GM12864 (cell line): ENCODE measurements around the gene TBPL2.

ENCODE experiments used
- DNase-seq: peaks from one replicate; pipeline ENCODE4 v3.0.0-alpha.2; 2011; ENCODE audit warnings: low read depth
- H3K4me3 ChIP-seq: 2 replicates; pipeline ENCODE4 v1.5.1; 2011; ENCODE audit warnings: mild to moderate bottlenecking, low read depth, low read length, control low read depth
- TF ChIP-seq, protein P1 (sequence below): IDR thresholded peaks from 2 replicates; pipeline ENCODE4 v1.5.1; 2011; ENCODE audit warnings: low read depth, mild to moderate bottlenecking, moderate library complexity, low read length, control low read depth, inconsistent platforms; ENCODE audit errors: missing control alignments

TBPL2 gene

DNA sequence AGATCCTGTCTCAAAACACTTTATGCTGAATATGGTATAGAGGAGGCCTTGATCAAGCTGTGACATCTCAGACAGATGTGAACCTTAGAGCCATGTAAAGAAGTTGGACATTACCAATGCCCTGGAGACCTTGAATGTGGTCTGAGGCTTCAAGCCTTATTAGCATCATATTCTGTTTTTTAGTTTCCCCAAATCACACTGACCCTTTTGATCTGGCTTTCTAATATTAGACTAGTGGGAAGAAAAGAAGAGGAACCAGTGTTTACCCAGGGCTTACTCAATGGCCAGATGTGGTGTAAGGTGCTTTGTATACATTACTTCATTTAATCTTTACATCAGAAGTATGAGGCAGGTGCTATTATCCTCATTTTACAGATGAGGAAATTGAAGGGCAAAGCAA lies 10.6 kb upstream of the TBPL2 start:
- TF ChIP-seq, protein P1, sequence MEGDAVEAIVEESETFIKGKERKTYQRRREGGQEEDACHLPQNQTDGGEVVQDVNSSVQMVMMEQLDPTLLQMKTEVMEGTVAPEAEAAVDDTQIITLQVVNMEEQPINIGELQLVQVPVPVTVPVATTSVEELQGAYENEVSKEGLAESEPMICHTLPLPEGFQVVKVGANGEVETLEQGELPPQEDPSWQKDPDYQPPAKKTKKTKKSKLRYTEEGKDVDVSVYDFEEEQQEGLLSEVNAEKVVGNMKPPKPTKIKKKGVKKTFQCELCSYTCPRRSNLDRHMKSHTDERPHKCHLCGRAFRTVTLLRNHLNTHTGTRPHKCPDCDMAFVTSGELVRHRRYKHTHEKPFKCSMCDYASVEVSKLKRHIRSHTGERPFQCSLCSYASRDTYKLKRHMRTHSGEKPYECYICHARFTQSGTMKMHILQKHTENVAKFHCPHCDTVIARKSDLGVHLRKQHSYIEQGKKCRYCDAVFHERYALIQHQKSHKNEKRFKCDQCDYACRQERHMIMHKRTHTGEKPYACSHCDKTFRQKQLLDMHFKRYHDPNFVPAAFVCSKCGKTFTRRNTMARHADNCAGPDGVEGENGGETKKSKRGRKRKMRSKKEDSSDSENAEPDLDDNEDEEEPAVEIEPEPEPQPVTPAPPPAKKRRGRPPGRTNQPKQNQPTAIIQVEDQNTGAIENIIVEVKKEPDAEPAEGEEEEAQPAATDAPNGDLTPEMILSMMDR: no peak
- no peak overlapping the region for H3K4me3 ChIP-seq
- no peak for DNase-seq

DNA sequence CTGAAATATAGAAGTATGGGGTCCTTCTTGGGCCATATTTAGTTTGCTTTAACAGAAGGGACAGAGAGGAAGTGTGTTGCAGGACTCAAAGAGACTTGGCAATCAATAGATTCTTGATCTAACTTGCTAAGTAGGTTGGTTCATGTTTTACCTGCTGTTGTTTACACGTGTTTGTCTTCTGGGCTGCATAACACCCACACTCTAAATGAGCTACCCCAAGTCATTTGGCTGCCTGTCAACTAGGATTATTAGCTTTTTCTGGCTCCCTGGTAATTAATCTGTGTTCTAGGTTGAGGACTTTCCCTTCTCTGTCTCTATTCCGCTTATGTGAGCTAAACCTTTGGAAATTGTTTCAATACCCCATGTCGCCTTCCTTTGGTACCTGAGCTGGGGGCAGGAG lies 10.1 kb upstream of the TBPL2 start:
- no peak overlapping the region for H3K4me3 ChIP-seq
- TF ChIP-seq, protein P1: no peak
- no peak for DNase-seq

DNA sequence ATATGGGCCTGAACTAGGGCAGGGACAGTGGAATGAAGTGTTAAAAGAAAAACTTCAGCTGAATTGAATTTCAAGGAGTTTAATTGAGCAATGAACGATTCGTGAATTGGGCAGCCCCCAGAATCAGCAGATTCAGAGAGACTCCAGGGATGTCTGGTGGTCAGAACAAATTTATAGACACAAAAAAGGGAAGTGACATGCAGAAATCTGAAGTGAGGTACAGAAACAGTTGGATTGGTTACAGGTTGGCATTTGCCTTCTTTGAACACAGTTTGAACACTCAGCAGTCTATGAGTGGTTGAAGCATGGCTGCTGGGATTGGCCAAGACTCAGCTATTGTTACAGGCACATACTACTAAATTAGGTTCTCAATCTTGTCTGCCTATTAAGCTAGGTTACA lies 9.7 kb upstream of the TBPL2 start:
- no peak for DNase-seq
- TF ChIP-seq, protein P1: no peak
- no peak overlapping the region for H3K4me3 ChIP-seq

DNA sequence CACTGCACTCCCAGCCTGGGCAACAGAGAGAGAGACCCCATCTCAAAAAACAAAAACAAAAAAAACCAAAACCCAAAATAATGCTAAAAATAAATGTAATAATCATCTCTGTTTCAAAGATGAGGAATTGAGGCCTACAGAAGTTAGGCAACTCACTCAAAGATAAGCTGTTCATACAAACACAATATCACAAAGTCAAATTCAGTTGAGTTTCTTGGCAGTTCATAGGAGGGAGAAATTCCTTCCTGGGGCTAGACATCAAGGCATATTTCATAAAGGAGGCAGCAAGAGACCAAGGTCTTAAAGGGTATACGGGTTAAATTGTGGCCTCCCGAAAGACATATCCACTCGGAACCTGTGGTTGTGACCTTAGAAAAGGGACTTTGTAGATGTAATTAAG lies 8.7 kb upstream of the TBPL2 start:
- no peak for DNase-seq
- TF ChIP-seq, protein P1: no peak
- no peak overlapping the region for H3K4me3 ChIP-seq

DNA sequence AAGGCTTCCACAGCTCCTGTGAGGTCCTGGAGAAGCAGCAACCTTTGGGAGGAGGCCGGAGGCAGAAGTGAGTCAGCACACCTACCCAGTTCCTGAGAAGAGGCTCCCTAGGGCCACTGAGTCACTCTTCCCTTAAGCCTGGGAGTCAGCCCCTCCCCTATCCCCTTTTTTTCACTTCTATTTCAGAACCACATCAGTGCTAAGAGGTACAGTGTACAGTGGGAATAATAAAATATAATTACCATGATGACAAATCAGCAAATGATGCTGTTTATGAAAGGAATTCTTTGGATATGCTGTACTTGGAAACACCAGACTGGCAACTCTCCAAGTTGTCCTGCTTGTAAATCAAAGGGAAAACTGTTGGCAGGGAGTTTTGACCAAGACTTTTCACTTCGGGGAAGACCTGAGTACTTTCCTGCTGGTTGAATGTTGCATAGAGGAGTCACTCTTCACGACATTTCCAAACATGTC lies 7.8 kb upstream of the TBPL2 start:
- TF ChIP-seq, protein P1: no peak
- no peak overlapping the region for H3K4me3 ChIP-seq
- DNase-seq: no peak

DNA sequence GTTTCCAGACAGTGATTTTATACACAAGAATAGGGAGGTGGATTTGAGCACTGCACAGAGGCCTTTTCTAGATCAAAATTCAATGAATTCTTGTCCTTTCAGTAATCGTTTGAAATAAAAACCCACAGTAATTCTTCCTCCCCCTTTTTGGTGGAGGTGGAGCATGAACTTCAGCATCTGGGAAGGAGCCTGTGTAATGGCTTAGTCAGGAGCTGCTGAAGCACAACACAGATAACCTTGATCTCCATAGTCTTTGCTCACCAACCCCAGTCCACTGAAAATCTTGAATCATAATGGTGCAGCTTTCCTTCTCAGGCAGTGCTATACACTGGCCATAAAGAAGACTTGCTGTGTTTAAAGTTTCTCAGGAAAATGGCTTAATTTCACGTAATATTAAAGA lies 6.4 kb upstream of the TBPL2 start:
- TF ChIP-seq, protein P1: no peak
- no peak overlapping the region for H3K4me3 ChIP-seq
- DNase-seq: no peak

DNA sequence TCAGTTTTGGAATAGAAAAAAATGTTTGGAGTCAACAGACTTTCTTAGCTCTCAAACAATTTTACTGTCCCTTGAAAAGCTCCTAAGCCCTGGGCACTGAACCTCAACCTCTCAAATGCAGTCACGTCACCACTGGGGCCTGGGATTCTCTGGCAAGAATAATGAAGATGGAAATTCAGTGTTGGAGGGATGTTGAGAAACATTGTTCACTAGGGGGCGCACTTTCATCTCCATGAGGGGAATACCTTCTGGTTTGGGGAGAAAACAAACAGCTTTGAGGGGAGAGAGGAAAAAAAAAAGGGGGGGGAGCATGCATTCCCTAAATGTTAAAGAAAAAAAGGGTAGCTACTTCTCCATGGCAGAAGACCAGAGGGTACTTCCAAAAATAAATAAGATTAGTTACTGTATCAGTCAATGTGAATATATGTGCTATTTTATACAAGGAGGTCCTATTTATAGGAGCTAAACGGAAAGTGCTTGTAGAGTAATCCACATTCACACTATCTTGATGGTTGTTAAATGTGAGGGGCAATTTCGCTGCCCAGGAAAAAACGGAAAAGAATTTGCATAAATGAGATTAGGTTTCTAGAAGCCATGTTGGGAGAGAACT lies 5.8 kb upstream of the TBPL2 start:
- no peak for DNase-seq
- H3K4me3 ChIP-seq: no peak overlapping the region
- TF ChIP-seq, protein P1: peak; percentile 65
